ENCODE data around the gene SP3.

DNA sequence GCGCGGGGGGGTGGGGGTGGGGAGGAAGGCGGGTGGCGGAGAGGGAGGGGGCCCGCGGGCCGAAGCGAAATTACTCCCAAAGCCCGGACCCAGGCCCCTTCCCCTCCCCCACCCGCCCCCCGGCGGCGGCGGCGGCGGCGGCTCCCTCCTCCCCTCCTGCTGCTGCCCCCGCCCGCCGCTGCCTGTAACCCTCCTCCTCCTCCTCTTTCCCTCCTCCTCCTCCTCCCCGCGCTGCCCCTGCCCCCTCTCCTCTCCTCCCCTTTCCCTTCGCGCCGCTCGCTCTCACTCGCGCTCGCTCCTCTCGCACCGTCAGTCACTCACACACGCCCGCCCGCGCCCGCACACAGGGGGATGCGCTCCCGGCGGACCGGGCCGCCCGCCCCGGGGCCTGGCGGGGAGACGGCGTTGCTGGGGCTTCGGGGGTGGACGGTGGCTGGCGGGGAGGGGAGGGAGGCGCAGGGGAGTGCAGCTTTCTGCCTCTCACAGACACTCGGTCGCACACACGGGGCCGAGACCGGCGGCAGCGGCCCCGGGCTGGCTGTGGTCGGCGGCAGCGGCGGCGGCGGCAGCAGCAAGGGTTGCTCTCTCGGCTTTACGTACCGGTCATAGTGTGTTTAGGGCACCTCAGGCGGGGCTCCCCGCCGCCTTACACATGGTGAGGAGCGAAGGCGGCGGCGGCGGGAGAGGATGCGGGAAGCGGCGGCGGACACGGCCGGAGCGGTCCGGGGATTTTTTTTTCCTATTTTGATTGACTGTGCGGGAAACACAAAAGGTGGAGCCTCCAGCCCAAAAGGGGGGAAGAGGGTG is 405 bp downstream of the SP3 start:
- peak in 1 of 2 donors; percentile 77 for TF ChIP-seq POLR2A (IDR thresholded peaks at IDR 0.05)
- TF ChIP-seq, protein P1, sequence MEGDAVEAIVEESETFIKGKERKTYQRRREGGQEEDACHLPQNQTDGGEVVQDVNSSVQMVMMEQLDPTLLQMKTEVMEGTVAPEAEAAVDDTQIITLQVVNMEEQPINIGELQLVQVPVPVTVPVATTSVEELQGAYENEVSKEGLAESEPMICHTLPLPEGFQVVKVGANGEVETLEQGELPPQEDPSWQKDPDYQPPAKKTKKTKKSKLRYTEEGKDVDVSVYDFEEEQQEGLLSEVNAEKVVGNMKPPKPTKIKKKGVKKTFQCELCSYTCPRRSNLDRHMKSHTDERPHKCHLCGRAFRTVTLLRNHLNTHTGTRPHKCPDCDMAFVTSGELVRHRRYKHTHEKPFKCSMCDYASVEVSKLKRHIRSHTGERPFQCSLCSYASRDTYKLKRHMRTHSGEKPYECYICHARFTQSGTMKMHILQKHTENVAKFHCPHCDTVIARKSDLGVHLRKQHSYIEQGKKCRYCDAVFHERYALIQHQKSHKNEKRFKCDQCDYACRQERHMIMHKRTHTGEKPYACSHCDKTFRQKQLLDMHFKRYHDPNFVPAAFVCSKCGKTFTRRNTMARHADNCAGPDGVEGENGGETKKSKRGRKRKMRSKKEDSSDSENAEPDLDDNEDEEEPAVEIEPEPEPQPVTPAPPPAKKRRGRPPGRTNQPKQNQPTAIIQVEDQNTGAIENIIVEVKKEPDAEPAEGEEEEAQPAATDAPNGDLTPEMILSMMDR (IDR thresholded peaks at IDR 0.05), result no peak
- no peak for TF ChIP-seq EP300 (IDR thresholded peaks at IDR 0.05)
- TF ChIP-seq POLR2AphosphoS5 (IDR thresholded peaks at IDR 0.05), result peak in 1 of 3 donors; percentile 60
